ENCODE measurements around the gene NR1H2.
"Not testable (repeated sequence)": the region's sequence is repeated elsewhere in the genome, so short reads cannot be mapped to it uniquely, and the experiment has no call there.

NR1H2 gene

DNA sequence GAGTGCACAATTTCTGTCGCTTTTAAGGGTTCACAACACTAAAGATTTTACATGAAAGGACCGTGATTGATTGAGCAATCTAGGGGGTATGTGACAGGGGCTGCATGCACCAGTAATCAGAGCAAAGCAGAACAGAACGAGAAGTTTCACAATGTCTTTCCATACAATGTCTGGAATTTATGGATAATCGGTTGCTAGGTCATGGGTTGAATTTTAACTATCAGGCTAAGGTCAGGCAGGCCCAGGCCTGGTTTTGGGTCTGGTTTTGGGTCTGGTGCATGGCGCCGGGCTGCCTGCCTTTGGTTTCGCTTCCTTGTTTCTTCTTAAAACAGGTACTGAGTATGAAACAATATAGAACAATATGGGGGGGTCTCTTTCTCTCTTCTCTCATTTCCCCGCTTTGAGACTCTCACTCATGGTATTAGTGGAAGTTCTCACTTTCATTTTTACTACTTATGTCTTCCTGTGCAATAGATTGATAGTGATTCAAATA is 29.1 kb upstream of the NR1H2 start:
- not testable (repeated sequence) for DNase-seq (ENCODE audit: low spot score)

DNA sequence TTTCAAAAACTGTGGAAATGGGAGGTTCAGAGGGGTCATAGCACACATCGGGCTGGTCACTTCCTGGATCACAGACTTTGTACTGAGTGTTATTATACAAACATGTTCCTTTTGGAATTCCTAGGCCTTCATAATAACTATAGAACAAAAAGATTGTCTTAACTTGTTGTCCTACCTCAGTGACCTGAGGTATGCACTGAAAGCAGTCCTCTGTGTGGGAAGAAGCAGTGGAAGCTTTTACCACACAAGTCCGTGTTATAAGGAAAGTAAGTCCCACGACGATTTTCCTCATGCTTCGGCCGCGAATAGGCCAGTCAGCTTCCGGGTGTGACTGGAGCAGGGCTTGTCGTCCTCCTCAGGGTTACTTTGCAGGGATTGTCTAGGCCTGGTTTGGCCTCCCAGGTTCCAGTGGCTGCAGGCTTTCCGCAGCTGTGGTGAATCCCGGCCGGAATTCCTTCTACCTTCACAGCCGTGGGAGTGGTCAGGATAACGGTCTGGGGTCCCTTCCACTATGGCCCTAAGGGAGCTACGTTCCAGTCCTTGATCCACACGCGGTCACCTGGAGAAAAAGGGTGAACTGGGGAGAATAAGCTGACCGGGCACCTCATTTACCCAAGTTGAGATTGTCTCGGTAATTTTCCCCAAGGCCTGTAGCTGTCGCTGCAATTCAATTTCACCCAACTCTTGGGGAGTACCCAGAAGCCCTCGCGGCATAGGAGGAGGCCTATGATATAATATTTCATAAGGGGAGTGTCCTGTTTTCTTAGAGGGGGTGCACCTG is 26.8 kb upstream of the NR1H2 start:
- DNase-seq (ENCODE audit: low spot score), result no peak

DNA sequence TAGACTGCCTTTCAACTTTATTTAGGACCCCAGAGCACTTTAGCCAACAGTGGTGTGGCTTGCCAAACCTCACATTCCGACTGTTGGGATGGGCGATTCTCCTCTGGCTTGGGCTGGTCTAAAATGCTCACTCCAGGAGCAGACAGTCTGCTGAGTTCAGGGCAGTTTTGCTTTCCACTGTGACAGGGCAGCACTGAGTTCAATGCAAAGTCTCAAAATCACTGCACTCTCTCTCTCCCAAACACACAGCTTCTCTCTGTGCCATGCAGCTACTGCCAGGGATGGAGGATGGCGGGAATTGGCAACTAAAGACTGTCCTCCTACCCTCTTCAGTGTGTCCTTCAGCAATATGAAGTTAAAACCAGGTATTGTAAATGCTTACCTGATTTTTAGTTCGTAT is 24.0 kb upstream of the NR1H2 start:
- DNase-seq (ENCODE audit: low spot score), result no peak

DNA sequence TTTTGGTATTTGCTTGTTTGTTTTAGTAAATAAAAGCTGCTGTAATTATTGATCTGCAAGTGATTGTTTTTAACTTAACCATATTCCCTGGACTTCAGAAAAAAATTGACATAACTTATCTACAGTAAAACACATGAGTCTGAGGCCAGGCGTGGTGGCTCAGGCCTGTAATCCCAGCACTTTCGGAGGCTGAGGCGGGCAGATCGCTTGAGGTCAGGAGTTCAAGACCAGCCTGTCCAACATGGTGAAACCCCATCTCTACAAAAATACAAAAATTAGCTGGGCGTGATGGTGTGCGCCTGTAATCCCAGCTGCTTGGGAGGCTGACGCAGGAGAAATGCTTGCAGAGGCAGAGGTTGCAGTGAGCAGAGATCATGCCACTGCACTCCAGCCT is 22.8 kb upstream of the NR1H2 start:
- not testable (repeated sequence) for DNase-seq (ENCODE audit: low spot score)

DNA sequence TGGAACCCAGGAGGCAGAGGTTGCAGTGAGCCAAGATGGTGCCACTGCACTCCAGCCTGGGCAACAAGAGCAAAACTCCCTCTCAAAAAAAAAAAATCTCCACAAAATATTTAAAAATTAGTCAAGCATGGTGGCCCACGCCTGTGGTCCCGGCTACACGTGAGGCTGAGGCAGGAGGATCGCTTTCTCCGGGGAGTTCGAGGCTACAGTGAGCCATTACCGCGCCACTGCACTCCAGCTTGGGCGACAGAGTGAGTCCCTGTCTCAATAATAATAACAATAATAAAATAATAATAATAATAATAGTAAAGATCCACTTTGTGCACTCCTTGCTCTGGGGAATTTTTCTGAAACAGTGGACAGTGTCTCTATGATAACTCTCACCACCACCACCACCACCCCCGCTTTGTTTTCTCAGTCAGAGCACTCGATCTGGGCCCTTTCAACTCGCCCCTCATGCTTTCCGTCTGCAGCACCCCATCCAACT is 19.5 kb upstream of the NR1H2 start:
- no peak for DNase-seq (ENCODE audit: low spot score)

DNA sequence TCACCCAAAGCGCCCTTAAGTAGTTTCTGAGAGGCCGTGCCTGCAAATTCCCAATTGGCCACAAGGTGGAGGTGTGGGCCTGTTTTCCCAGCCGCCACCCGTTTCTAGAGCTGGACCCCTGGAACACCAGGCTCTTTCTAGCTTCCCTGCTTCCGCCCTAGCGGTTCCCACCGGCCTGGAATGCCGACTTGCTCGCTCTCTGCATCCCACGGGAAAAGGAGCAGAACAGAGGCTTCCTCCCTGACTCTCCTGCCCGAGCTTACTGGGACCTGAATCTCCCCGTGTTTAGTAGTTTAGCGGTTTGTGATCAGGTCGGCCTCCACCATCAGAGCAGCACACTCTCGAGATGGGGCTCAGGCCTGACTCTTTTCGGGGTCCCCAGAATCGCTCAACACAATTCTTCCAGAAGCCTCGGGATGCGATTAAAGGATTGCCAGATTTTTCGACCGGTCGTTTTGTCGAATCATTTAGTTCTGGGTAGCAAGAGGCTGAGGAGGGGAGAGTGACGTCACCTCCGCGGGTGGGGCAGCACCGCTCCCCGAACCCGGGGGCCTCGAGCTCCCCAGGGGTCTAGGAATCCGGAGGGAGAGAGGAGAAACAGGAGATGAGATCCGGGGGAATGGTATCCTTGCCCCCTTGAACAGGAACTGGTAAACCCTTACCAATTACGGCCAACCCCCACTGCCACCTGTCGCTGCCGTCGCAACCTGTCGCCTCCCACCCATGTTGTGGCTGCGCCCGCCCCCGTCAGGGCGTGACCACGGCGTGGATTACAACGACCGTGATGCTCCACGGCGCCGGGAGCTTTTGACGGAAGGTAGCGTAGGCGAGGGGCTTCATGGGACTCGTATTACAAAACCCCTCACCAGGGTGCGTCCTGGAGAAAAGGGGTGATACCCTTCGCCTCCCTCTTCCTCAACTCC is 18.8 kb upstream of the NR1H2 start:
- no peak for DNase-seq (ENCODE audit: low spot score)

DNA sequence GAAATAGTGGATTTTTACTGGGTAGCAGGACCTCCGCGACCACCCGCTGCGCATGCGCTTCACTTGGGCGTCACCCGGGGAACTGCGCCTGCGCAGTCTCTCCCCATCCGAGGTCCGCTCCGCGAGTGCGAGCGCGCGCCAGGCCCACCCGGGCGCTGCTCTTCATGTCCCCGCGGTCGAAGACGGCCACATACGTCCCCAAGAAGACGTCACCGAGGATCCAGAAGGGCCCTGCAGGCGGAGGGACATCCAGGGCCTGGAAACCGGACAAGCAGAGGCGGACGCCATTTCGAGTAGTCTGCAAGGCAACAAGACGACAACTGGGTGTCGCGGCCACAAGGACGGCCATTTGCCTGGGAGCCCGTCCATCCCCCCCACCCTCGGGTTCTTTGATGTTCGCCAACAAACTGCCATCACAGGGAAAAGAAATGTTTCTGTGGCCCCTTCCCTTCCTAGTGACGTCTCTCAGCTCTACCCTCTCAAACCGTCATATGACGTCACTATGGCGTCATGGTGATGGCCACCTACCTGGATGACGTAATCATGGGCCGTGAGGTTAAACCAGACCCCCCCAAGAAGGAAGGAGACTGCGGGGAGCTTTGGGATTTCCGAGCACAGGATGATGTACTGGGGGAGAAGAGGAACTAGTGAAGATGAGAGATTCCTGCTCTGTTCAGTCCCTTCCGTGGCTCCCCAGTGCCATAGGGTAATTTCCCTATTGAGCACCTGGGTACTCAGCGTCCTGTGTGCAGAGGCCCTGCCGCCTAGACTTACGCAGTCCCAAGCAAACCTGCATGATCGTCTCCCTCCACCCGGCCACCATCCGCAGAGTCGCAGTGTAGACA is 17.6 kb upstream of the NR1H2 start:
- peak; percentile 92 for DNase-seq (ENCODE audit: low spot score)

DNA sequence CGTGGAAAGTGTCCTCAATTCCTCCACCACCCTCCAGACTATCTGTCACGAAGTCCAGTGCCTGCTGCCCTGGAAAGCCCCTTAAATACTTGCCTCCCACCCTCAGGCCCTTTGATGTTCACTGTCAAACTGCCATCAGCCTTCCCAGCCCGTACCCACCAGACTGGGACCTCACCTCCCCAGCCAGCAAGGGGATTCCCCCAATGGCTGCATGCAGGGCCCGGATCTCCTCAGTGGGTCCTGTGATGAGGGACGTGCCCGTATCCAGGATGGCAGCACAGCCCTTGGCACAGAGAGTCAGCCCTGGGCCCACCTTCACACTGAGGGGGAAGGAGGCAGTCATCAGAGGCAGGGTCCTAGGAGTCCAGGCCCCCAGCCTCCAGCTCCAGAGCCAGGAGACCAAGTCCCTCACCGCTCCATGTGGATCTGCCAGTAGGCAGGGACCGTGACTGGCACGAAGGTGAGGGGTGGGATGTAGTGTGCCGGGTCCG is 16.9 kb upstream of the NR1H2 start:
- no peak for DNase-seq (ENCODE audit: low spot score)

DNA sequence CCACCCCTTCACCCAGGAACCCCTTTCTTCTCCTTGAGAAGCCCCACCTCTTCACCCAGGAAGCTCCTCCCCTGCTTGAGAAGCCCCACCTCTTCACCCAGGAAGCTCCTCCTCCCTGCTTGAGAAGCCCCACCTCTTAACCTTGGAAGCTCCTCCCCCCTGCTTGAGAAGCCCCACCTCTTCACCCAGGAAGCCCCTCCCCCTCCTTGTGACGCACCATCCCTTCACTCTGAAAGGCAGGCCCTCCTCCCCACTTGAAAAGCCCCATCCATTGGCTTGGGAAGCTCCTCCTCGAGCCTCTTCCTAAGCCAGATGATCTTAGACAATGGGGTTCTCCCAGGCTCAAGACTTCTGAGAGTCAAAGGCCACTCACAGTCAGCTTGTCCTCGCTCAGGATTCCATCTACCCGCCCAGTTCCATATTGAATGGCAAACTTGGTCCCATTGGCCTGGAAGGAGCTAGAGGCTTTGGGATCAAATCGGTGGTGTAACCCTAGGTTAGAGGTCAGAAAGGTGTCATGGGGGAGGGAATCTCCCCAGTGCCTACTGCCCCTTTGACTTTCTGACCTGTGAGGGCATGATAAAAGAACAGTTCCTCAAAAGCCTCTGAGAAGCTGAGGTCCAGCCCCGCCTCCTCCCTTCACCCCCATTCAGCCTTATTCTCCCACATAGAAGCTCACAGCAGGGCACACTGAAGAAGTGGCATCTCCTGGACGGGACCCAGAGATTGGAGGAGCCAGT is 14.8 kb upstream of the NR1H2 start:
- no peak for DNase-seq (ENCODE audit: low spot score)

DNA sequence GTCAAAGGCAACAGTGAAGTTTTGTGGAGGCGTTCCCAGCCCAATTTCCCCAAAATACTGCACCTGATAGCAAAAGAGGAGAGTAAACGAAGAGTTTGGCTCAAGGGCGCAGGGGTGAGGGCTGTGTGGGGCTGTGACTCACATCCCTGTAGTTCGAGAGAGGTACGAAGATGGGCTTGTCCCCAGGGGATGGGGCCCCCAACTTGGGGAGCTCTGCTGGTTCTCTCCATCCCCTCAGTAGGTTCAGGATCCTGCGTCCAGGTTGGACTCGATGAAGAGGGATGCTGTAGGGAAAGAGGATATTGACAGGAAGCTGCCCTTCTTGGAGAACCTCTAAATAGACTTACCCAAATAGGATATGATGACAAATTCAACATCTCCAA is 14.2 kb upstream of the NR1H2 start:
- DNase-seq (ENCODE audit: low spot score), result no peak

DNA sequence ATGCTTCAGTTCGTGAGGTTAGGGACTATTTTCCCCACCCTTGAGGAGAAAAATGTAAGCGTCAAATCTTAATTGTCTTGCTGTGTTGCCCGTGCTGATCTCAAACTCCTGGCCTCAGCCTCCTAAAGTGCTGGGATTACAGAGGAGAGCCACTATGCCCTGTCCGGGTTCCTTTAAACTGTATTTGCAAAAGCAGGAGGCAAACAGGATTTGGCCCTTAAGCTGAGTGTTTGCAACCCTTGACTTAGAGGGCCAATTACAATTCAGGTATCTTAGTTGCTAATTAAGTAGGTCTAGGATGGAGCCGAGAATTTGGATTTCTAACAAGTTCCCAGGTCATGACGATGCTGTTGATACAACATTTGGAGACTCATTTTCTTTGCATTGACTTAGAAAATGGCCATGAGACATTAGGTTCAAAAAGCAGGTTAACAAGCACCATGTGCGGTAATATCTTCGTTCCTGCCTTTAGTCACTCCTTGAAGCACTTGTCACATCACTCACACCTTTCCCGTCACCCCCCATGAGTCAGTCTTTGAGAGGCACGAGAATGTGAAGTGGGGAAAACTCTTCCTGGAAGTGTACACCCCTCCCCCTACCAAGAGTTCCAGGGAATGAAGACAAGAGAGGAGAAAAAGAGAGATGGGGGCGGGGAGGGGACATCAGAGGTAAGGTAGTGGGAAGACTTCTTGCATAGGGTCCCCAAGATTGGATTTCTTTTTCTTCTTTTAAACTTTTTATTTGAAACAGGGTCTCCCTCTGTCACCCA is 13.4 kb upstream of the NR1H2 start:
- DNase-seq (ENCODE audit: low spot score), result no peak

DNA sequence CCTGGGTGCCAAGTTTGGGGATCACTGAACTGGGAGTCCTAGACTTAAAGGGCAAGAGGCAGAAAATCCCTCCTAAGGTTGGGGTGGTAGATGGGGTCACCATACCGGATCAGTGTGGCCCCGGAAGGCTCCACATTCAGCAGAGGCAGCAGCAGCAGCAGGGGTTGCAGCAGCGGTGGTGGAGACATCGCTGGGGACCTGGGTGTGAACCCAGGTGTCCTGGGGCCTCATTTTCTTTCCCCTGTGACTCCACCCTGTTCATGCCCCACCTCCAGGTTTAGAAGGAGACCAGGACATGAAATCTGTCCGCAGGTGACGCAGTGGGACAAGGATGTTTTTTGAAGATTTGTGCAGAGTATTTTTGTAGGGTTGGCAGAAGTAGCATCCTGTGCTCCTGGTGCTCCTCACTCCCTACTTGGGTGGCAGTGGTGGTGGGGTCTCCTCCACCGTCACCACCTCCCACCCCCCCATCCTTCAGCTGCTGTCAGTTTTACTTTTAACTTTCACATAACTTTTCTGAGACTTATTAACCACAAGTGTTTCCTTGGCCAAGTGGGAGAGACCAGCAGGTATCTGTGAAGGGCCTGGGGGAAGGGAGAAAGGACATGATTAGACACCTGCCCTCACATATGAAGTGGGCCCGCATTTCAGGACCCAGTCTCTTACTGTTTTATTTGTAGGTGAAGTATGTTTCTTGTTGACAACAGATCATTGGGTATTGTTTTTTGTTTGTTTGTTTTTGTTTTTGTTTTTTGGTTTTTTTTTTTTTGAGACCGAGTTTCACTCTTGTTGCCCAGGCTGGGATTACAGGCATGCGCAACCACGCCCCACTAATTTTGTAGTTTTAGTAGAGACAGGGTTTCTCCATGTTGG is 10.6 kb upstream of the NR1H2 start, which contains the start of gene NAPSA:
NAPSA (minus strand) TSS at position 206 of the 873 bp plus-strand sequence; CDS start at position 188, 18 bp downstream.
- DNase-seq (ENCODE audit: low spot score), result no peak

DNA sequence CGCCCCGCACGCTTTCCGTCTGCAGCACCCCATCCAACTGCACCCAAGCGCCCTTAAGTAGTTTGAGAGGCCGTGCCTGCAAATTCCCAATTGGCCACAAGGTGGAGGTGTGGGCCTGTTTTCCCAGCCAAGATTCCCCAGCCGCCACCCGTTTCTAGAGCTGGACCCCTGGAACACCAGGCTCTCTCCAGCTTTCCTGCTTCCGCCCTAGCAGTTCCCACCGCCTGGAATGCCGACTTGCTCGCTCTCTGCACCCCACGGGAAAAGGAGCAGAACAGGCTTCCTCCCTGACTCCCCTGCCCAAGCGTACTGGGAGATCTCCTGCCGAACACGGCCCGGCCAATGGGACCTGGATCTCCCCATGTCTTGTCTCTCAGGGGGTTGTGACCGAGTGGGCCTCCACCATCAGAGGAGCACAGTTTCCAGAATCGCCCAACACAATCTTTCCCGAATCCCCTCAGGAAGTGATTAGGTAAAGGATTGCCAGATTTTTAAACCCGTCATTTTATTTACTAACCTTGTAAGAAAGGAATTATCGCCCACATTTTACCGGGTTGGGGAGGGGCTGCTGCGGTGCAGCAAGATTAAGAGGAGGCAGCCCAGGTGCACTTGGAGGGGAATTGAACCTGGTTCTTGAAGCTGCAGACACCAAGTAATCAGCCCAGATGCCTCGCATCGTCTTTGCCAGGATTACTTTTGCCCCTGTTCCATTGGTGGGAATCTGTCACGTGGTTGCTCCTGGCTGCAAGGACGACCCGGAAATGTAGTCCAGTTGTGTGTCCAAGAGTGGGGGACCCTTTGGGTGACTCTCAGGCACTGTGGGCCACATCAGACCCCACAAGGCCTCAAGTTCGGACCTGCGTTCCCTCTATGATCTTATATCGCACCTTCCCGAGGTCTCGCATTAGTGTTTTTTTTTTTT is 7.3 kb upstream of the NR1H2 start:
- peak; percentile 97 for DNase-seq (ENCODE audit: low spot score)

DNA sequence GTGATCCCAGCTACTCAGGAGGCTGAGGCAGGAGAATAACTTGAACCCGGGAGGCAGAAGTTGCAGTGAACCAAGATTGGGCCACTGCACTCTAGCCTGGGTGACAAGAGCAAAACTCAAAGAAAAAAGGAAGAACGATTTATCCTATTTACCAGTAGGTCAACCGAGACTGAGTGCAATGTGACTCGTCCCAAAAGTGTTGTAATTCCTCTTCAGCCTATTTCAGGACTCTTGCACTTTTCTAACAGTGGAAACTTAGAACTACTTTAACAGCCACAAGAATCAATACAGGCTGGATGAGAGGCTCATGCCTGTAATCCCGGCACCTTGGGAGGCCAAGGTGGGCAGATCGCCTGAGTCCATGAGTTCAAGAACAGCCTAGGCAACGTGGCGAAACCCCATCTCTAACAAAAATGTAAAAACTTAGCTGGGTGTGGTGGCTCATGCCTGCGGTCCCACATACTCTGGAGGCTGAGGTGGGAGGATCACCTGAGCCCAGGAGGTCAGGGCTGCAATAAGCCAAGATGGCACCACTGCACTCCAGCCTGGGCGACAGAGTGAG is 4.3 kb upstream of the NR1H2 start:
- DNase-seq (ENCODE audit: low spot score), result no peak

DNA sequence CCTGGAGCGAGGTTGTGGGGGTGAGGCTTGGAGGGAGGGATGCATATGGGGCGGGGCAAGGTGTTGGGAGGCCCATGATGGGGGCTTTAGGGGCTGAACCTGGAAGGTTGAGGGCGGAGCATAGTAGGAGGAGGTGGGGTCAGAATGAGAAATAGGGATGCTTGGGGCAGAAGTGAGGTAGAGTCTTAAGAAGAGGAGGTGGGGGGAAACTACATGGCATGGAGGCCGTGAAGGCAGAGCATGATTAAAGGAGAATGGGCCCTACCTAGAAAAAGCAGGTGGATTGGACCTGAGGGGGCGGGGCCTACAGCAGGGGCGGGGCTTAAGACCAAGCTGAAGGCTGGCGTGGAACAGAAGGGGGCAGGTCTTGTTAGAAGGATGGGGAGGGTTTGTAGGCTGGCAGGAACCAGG is 799 bp downstream of the NR1H2 start:
- no peak for DNase-seq (ENCODE audit: low spot score)

DNA sequence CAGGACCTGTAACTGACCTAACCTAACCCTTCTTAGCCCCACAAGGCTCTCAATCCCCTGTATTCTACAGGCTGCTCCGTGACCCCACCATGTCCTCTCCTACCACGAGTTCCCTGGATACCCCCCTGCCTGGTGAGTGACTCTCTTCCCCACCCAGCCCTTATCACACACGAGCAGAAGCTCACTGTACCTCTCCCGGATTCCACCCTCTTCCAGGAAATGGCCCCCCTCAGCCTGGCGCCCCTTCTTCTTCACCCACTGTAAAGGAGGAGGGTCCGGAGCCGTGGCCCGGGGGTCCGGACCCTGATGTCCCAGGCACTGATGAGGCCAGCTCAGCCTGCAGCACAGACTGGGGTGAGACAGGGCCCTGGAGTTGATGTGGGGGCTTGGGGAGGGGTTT is 1.3 kb downstream of the NR1H2 start:
- no peak for DNase-seq (ENCODE audit: low spot score)

DNA sequence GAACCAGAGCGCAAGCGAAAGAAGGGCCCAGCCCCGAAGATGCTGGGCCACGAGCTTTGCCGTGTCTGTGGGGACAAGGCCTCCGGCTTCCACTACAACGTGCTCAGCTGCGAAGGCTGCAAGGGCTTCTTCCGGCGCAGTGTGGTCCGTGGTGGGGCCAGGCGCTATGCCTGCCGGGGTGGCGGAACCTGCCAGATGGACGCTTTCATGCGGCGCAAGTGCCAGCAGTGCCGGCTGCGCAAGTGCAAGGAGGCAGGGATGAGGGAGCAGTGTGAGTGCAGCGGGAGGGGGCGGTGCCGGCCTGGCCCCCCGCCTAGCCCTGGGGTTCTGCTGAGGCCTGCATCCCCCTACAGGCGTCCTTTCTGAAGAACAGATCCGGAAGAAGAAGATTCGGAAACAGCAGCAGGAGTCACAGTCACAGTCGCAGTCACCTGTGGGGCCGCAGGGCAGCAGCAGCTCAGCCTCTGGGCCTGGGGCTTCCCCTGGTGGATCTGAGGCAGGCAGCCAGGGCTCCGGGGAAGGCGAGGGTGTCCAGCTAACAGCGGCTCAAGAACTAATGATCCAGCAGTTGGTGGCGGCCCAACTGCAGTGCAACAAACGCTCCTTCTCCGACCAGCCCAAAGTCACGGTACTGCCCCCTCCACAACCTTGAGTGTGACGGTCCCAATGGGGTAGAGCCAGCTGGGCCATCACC is 2.1 kb downstream of the NR1H2 start:
- DNase-seq (ENCODE audit: low spot score), result no peak
